Mucosa of descending colon (tissue), 3 donors: ENCODE data around the gene PCGF6. TPM values are rescaled to one million over a fixed set of nuclear protein-coding genes. Genes with fewer than 3 reads are reported as not detected.

Experiments
- ATAC-seq: fragments of 200-7000 bp; cut with Tn5 transposase; one replicate; pipeline ENCODE4 v1.9.1; 2020; ENCODE audit warnings: mild to moderate bottlenecking, moderate library complexity
- DNase-seq, 3 donors: peaks; one replicate each; pipeline ENCODE4 v3.0.0-alpha.2; 2020
- H3K36me3 ChIP-seq: fragments of 200-600 bp; one replicate; pipeline ENCODE4 v1.8.0; 2021; ENCODE audit warnings: low read depth, mild to moderate bottlenecking
- H3K4me1 ChIP-seq: fragments of 200-600 bp; one replicate; pipeline ENCODE4 v1.8.0; 2021; ENCODE audit warnings: low read depth, mild to moderate bottlenecking
- H3K4me3 ChIP-seq: fragments of 200-600 bp; one replicate; pipeline ENCODE4 v1.8.0; 2021; ENCODE audit warnings: mild to moderate bottlenecking
- H3K9me3 ChIP-seq: fragments of 200-600 bp; one replicate; pipeline ENCODE4 v1.8.0; 2021; ENCODE audit warnings: mild to moderate bottlenecking
- intact Hi-C, 2 donors: fragments of 100-400 bp; cut with DNase I in 1 of 2; cut with micrococcal nuclease in 1 of 2; formaldehyde crosslinking; loops; one replicate each; pipeline versions ENCODE4 v1.11.0 to v1.11.1; 2022; cut with DNase I, micrococcal nuclease
- microRNA-seq: library from miRNA; unstranded; fragments of <30 nt; microRNA quantifications from one replicate; pipeline ENCODE4, GENCODE V29; 2019
- total RNA-seq, 3 donors: library from RNA; stranded (reverse); fragmentation: NEBNext Ultra II Directional in 2 of 3; extraction: Animal tissue kit (Norgen Biotek cat#: 25700) in 2 of 3; gene quantifications; one replicate each; pipeline versions ENCODE4 v1.2.1 to v1.2.4, GENCODE V29; 2021 to 2023
- TF ChIP-seq, protein P1 (sequence below): fragments of 200-600 bp; IDR thresholded peaks from one replicate; pipeline ENCODE4 v1.8.0; 2022; ENCODE audit warnings: antibody characterized with exemption, mild to moderate bottlenecking
- donor health status: DM: no; HTN: no; CAD: no; lungs with moderate emphysema.
- donor health status: DM: no; HTN: no; CAD: no.
- donor health status: DM: no; HTN: yes; CAD: no.

The PCGF6 gene
- total RNA-seq, 3 donors from 2014 or later: 5.2 to 10.6 (median 5.7) TPM

DNA sequence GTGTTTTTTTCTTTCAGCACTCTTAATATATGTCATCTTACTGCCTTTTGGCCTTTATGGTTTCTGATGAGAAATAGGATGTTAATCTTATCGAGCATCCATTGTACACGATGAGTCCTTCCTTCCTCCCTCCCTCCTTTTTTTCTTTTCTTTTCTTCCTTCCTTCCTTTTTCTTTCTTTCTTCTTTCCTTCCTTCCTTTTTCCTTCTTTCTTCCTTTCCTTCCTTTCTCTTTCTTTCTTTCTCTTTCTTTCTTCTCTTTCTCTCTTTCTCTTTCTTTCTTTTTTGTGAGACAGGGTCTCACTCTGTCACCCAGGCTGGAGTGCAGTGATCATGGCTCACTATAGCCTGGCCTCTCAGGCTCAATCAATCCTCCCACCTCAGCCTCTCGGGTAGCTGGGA is 96.8 kb downstream of the PCGF6 start:
- TF ChIP-seq, protein P1, sequence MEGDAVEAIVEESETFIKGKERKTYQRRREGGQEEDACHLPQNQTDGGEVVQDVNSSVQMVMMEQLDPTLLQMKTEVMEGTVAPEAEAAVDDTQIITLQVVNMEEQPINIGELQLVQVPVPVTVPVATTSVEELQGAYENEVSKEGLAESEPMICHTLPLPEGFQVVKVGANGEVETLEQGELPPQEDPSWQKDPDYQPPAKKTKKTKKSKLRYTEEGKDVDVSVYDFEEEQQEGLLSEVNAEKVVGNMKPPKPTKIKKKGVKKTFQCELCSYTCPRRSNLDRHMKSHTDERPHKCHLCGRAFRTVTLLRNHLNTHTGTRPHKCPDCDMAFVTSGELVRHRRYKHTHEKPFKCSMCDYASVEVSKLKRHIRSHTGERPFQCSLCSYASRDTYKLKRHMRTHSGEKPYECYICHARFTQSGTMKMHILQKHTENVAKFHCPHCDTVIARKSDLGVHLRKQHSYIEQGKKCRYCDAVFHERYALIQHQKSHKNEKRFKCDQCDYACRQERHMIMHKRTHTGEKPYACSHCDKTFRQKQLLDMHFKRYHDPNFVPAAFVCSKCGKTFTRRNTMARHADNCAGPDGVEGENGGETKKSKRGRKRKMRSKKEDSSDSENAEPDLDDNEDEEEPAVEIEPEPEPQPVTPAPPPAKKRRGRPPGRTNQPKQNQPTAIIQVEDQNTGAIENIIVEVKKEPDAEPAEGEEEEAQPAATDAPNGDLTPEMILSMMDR: no peak
- no peaks in the 10 kb centered on the region for H3K9me3 ChIP-seq
- DNase-seq: no peak
- H3K36me3 ChIP-seq: no peaks in the 10 kb centered on the region
- ATAC-seq: no peak
- intact Hi-C loops: no loop called here
- no peak overlapping the region for H3K4me3 ChIP-seq
- H3K4me1 ChIP-seq: no peaks in the 10 kb centered on the region

Small RNA genes lying within 50 kb of the gene (microRNA-seq; reads per million reads assigned to microRNA genes)
- gene MIR1307: 1,709 reads per million, percentile 87 among the genes with 10 or more reads in this experiment

Other genes with a start within 250 kb of the PCGF6 start
- gene NT5C2, start 157.9 kb downstream of the PCGF6 start, total RNA-seq: 100 to 1,000 TPM in 2 of 3 donors, 10 to 100 TPM in 1; 84.9 to 105 (median 105) TPM
- gene RPEL1, start 105.3 kb downstream of the PCGF6 start, total RNA-seq: under 1 TPM in 1 of 3 donors, not detected in 2; 0.13 TPM
- 1 to 10 TPM in 1 of 3 donors, under 1 TPM in 2; 0.34 to 6.8 (median 0.55) TPM for gene INA, start 74.0 kb downstream of the PCGF6 start, total RNA-seq
- 1 to 10 TPM; 4.1 to 7.1 (median 4.4) TPM for gene TAF5, start 16.8 kb upstream of the PCGF6 start, total RNA-seq
- 100 to 1,000 TPM; 391 to 519 (median 516) TPM for gene ATP5MK, start 45.3 kb upstream of the PCGF6 start, total RNA-seq
- gene PDCD11, start 45.5 kb upstream of the PCGF6 start, total RNA-seq: 10 to 100 TPM; 22.3 to 24.5 (median 22.7) TPM
- gene CALHM2, start 101.2 kb upstream of the PCGF6 start, total RNA-seq: 10 to 100 TPM in 2 of 3 donors, 1 to 10 TPM in 1; 5.8 to 16.8 (median 12.3) TPM
- gene CALHM1, start 107.8 kb upstream of the PCGF6 start, total RNA-seq: not detected
- gene CALHM3, start 128.1 kb upstream of the PCGF6 start, total RNA-seq: not detected
- 10 to 100 TPM; 15.9 to 68.7 (median 42.9) TPM for gene NEURL1, start 142.6 kb upstream of the PCGF6 start, total RNA-seq